ENCODE measurements around the gene RCC1.

Gene RCC1

GRCh38 chr1:28505406-28506187, at the start of gene RCC1:
RCC1 (plus strand) TSS chr1:28506043; CDS start chr1:28529867, 23,824 bp downstream.
- no peaks in the 10 kb centered on the region for H3K9me3 ChIP-seq (ENCODE audit: severe bottlenecking)
- TF ChIP-seq CTCF (IDR thresholded peaks at IDR 0.05; ENCODE audit: low read depth, low read length): no peak
- H3K4me3 ChIP-seq (ENCODE audit: low read depth, low read length): peak within 1 kb of the TSS; percentile 73
- H3K27me3 ChIP-seq (ENCODE audit: insufficient read depth, low read depth, severe bottlenecking): no peaks in the 10 kb centered on the region
- H3K36me3 ChIP-seq: peaks cover 39% of the 10 kb centered on the region
- peak; percentile 96 for DNase-seq
- H3K27ac ChIP-seq: peak within 1 kb of the TSS; percentile 71

GRCh38 chr1:28456078-28456477, 49.8 kb upstream of the RCC1 start:
- Histone ChIP-seq H3K36me3 (peaks cover 11% of the 10 kb centered on the region), H3K9me3 (ENCODE audit: severe bottlenecking) (no peaks in the 10 kb centered on the region), H3K27ac (no peak overlapping the region), H3K4me3 (ENCODE audit: low read depth, low read length) (no peak overlapping the region), H3K27me3 (ENCODE audit: insufficient read depth, low read depth, severe bottlenecking) (no peaks in the 10 kb centered on the region)
- DNase-seq: no peak
- TF ChIP-seq CTCF (IDR thresholded peaks at IDR 0.05; ENCODE audit: low read depth, low read length): no peak

- no peaks in the 10 kb centered on the region for H3K9me3 ChIP-seq (ENCODE audit: severe bottlenecking)
- peaks cover 18% of the 10 kb centered on the region for H3K36me3 ChIP-seq
- H3K27ac ChIP-seq: no peak overlapping the region
- H3K27me3 ChIP-seq (ENCODE audit: insufficient read depth, low read depth, severe bottlenecking): no peaks in the 10 kb centered on the region
- no peak for DNase-seq
- no peak for TF ChIP-seq CTCF (IDR thresholded peaks at IDR 0.05; ENCODE audit: low read depth, low read length)
- H3K4me3 ChIP-seq (ENCODE audit: low read depth, low read length): no peak overlapping the region
Measured at GRCh38 chr1:28457678-28458077, 48.2 kb upstream of the RCC1 start.

GRCh38 chr1:28458237-28459228, 47.3 kb upstream of the RCC1 start:
- H3K36me3 ChIP-seq: peaks cover 25% of the 10 kb centered on the region
- no peak overlapping the region for H3K27ac ChIP-seq
- H3K27me3 ChIP-seq (ENCODE audit: insufficient read depth, low read depth, severe bottlenecking): no peaks in the 10 kb centered on the region
- DNase-seq: no peak
- H3K9me3 ChIP-seq (ENCODE audit: severe bottlenecking): no peaks in the 10 kb centered on the region
- H3K4me3 ChIP-seq (ENCODE audit: low read depth, low read length): no peak overlapping the region
- no peak for TF ChIP-seq CTCF (IDR thresholded peaks at IDR 0.05; ENCODE audit: low read depth, low read length)

GRCh38 chr1:28466226-28466778, 39.5 kb upstream of the RCC1 start:
- peaks cover 55% of the 10 kb centered on the region for H3K36me3 ChIP-seq
- TF ChIP-seq CTCF (IDR thresholded peaks at IDR 0.05; ENCODE audit: low read depth, low read length): no peak

More at GRCh38 chr1:28466226-28466778, 39.5 kb upstream of the RCC1 start:
- H3K27ac ChIP-seq: no peak overlapping the region
- no peak overlapping the region for H3K4me3 ChIP-seq (ENCODE audit: low read depth, low read length)
- no peaks in the 10 kb centered on the region for H3K27me3 ChIP-seq (ENCODE audit: insufficient read depth, low read depth, severe bottlenecking)
- DNase-seq: no peak
- H3K9me3 ChIP-seq (ENCODE audit: severe bottlenecking): no peaks in the 10 kb centered on the region
